Measurements from ENCODE around the gene MAPK8IP3.

The MAPK8IP3 gene

DNA sequence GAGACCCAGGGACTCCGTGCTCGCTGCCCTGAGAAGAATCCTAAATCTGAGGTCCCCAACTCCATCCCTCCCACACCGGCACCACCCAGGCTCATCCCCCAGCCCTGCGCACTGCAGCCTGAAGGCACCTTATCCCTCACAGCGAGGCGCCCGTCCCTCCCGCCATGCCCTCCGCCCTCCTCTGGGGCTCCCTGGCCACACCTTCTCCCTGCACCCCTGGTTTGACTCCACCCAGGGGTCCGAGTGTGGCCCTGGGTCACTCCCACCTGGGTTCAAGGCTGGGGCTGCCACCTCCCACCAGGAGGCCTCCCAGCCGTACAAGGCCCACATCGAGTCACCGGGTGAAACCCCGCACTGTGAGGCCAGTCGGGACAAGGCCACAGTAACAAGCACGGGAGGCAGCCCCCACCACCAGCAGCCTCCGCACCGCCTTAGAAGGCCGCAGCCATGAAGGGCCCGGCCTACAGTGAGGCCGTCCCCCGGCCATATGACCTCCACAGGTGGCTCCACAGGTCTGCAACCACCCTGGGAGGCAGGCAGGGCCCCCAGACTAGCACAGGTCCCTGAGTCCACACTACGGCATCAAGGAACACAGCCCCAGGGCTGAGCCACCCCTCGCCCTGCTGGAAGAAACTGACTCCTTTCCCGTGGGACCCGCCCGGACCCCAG lies 112.3 kb downstream of the MAPK8IP3 start:
- in situ Hi-C loops (cut with HindIII; ENCODE audit: low pct_unique_long_range_greater_than_20kb, low sequenced_read_pairs): no loop called here
- TF ChIP-seq JUND (IDR thresholded peaks at IDR 0.05; ENCODE audit: low read depth): no peak
- DNase-seq (ENCODE audit: low read depth in 1 of 2, low spot score in 1 of 2): no peak

DNA sequence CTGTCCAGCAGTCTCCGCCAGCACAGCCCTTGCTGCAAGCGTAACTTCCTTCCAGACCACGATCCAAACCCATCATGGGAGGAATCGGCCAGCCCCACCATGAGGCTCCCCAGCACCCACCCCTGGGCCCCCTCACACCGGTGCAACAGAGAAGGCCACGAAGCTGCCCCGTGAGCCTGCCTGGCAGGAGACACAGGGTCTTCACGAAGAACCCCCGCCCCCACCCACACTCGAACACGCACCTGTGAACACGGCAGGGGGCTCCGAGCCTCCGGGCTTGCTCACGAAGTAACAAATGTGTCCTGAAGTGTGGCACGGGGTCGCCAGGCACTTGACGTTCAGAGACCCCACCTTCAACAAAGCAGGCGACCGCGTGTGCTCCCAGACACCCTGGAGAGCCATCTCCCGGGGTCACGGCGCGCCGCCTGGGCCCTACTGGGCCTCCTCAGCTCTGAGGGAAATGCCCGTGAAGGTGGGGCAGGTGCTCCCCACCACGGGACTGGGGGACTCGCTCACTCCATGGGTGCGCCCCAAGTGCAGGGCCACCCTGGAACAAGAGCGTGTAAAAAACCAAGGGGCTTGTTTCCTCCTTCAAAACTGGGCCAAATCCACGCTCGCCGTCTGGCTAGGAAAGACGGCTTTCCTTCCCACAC lies 113.0 kb downstream of the MAPK8IP3 start:
- no peak for DNase-seq (ENCODE audit: low read depth in 1 of 2, low spot score in 1 of 2)

DNA sequence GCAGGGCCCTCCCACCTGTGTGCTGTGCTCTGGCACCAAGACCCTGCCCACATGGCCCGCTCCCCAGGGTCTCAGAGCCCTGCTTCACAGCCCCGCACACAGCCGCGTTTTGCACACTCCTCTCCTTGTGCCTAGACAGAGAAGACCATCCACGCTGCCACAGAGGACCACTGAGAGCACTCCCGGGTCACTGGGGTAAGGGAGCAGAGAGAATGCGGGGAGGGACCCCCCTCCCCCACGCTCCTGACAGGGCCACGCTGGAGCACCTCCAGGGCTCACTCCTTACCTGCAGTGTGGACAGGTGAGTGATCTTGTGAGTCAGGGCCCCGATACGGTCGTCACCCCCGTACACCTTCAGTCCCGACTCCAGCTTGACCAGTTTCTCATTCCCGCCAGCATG lies 113.6 kb downstream of the MAPK8IP3 start:
- TF ChIP-seq JUND (IDR thresholded peaks at IDR 0.05; ENCODE audit: low read depth): no peak
- no peak for DNase-seq (ENCODE audit: low read depth in 1 of 2, low spot score in 1 of 2)
- in situ Hi-C loops (cut with HindIII; ENCODE audit: low pct_unique_long_range_greater_than_20kb, low sequenced_read_pairs): no loop called here

More for the DNA sequence above, 113.0 kb downstream of the MAPK8IP3 start:
- in situ Hi-C loops (cut with HindIII; ENCODE audit: low pct_unique_long_range_greater_than_20kb, low sequenced_read_pairs): no loop called here
- no peak for TF ChIP-seq JUND (IDR thresholded peaks at IDR 0.05; ENCODE audit: low read depth)
